HL-60 (cell line): ENCODE measurements around the gene KIAA1671.

Source experiments
- DNase-seq, 2 experiments: peaks; one replicate each; pipeline ENCODE4 v3.0.0-alpha.2; 2010 to 2020; ENCODE audit warnings: low read depth in 1 of 2, low spot score in 1 of 2
- H3K27ac ChIP-seq: fragments of 250-450 bp; sonication (Bioruptor Pico); replicated peaks from 2 replicates; pipeline ENCODE4 v1.5.1; 2020; ENCODE audit warnings: mild to moderate bottlenecking, moderate library complexity
- H3K27me3 ChIP-seq: fragments of 250-450 bp; sonication (Bioruptor Pico); 2 replicates; pipeline ENCODE4 v1.5.1; 2021; ENCODE audit warnings: mild to moderate bottlenecking, moderate library complexity; ENCODE audit not compliant: insufficient read depth, poor library complexity, severe bottlenecking
- H3K4me3 ChIP-seq: replicated peaks from 2 replicates; pipeline ENCODE4 v1.5.1; 2011; ENCODE audit warnings: mild to moderate bottlenecking, control low read depth, low read length; ENCODE audit not compliant: insufficient read depth
- GABPA ChIP-seq: IDR thresholded peaks from 2 replicates; pipeline ENCODE4 v1.6.1; 2012; ENCODE audit warnings: low read depth
- POLR2AphosphoS5 ChIP-seq: IDR thresholded peaks from 2 replicates; pipeline ENCODE4 v1.6.1; 2012; ENCODE audit warnings: low read depth
- SPI1 ChIP-seq: IDR thresholded peaks from 2 replicates; pipeline ENCODE4 v1.6.1; 2012; ENCODE audit warnings: low read depth, mild to moderate bottlenecking, borderline replicate concordance
- TF ChIP-seq, protein P1 (sequence below): IDR thresholded peaks from 2 replicates; pipeline ENCODE4 v1.6.1; 2012; ENCODE audit warnings: low read depth; ENCODE audit not compliant: insufficient replicate concordance
- TF ChIP-seq, protein P2 (sequence below): IDR thresholded peaks from one replicate; pipeline ENCODE4 v1.5.1; 2011; ENCODE audit warnings: low read length, control low read depth, inconsistent platforms; ENCODE audit not compliant: insufficient read depth

The KIAA1671 gene

DNA sequence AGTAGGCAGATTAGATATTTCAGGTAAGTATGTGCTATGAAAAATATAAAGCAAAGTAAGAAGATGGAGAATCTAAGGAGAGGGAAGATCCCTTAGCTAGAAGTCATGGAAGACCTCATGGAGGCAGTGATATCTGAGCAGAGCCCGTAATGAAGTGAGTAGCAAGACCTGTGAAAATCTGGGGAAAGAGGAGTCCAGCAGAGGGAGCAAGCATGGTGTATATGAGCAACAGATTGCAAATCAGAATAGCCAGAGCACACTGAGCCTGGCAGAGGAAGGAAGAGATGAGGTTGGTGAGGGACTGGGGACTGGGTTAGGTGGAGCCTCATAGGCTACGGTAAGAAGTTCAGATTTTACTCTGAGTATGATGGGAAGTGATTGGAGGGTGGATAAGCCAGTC lies 15.4 kb upstream of the KIAA1671 start:
- TF ChIP-seq, protein P1, sequence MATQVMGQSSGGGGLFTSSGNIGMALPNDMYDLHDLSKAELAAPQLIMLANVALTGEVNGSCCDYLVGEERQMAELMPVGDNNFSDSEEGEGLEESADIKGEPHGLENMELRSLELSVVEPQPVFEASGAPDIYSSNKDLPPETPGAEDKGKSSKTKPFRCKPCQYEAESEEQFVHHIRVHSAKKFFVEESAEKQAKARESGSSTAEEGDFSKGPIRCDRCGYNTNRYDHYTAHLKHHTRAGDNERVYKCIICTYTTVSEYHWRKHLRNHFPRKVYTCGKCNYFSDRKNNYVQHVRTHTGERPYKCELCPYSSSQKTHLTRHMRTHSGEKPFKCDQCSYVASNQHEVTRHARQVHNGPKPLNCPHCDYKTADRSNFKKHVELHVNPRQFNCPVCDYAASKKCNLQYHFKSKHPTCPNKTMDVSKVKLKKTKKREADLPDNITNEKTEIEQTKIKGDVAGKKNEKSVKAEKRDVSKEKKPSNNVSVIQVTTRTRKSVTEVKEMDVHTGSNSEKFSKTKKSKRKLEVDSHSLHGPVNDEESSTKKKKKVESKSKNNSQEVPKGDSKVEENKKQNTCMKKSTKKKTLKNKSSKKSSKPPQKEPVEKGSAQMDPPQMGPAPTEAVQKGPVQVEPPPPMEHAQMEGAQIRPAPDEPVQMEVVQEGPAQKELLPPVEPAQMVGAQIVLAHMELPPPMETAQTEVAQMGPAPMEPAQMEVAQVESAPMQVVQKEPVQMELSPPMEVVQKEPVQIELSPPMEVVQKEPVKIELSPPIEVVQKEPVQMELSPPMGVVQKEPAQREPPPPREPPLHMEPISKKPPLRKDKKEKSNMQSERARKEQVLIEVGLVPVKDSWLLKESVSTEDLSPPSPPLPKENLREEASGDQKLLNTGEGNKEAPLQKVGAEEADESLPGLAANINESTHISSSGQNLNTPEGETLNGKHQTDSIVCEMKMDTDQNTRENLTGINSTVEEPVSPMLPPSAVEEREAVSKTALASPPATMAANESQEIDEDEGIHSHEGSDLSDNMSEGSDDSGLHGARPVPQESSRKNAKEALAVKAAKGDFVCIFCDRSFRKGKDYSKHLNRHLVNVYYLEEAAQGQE: no peak
- no peak for TF ChIP-seq SPI1
- TF ChIP-seq GABPA: no peak
- TF ChIP-seq, protein P2, sequence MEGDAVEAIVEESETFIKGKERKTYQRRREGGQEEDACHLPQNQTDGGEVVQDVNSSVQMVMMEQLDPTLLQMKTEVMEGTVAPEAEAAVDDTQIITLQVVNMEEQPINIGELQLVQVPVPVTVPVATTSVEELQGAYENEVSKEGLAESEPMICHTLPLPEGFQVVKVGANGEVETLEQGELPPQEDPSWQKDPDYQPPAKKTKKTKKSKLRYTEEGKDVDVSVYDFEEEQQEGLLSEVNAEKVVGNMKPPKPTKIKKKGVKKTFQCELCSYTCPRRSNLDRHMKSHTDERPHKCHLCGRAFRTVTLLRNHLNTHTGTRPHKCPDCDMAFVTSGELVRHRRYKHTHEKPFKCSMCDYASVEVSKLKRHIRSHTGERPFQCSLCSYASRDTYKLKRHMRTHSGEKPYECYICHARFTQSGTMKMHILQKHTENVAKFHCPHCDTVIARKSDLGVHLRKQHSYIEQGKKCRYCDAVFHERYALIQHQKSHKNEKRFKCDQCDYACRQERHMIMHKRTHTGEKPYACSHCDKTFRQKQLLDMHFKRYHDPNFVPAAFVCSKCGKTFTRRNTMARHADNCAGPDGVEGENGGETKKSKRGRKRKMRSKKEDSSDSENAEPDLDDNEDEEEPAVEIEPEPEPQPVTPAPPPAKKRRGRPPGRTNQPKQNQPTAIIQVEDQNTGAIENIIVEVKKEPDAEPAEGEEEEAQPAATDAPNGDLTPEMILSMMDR: no peak
- no peak for TF ChIP-seq POLR2AphosphoS5
- DNase-seq: peak in 1 of 2 experiments; percentile 12
- Histone ChIP-seq H3K4me3 (no peak overlapping the region), H3K27ac (no peak overlapping the region), H3K27me3 (no peaks in the 10 kb centered on the region)

DNA sequence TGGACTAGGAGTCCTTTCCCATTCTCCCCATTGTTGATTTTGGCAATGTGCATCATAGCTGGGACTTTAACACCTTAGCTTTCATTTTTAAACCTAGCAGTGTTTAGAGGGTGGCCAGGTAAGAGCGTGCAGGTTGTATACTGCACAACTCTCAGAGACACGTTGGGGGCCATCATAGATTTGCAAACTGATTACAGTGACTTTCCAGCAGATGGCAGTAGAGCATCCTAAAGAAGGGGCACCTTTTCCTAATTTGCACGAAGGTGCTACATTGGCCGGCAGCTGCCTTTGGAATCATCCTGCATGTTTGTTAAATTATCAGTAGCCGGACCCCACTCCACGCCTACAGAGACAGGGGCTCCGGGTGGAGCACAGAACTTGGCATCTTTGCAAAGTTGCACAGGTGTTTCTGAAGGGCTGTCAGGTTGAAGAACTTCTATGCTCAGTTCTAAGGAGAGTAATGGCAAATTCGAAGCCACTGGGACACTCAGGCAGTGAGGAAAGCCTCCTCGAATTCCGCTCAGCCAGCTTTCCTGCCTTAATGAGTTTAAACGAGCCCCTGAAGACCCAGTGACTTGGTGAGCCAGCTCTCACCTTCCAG lies 13.7 kb upstream of the KIAA1671 start:
- Histone ChIP-seq H3K27ac (no peak overlapping the region), H3K27me3 (no peaks in the 10 kb centered on the region), H3K4me3 (no peak overlapping the region)
- TF ChIP-seq POLR2AphosphoS5: no peak
- TF ChIP-seq, protein P2: peak; percentile 55
- TF ChIP-seq GABPA: no peak
- TF ChIP-seq SPI1: no peak
- TF ChIP-seq, protein P1: no peak
- DNase-seq: peak in 1 of 2 experiments; percentile 34

DNA sequence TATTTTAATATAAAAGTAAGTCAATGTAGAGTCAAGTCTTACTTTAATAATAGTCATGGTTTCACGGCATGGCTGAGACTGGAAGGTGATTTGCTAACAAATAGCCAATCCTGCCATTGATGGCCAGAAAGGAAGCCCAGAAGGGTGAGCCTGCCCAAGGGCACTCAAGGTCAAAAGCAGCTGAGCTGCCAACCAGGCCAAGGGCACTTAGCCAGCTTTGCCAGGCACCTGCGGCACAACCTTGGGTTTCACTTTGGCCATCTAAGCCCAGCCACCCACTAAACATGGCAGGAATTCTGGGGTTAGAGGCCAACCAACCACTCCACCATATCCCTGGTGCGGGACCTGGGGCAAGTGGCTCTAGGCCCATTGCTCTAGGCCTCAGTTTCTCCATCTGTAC lies 10.2 kb upstream of the KIAA1671 start:
- H3K27ac ChIP-seq: no peak overlapping the region
- H3K4me3 ChIP-seq: no peak overlapping the region
- no peak for DNase-seq
- no peaks in the 10 kb centered on the region for H3K27me3 ChIP-seq
- no peak for TF ChIP-seq SPI1
- TF ChIP-seq, protein P2: no peak
- TF ChIP-seq, protein P1: no peak
- TF ChIP-seq GABPA: no peak
- no peak for TF ChIP-seq POLR2AphosphoS5
